K562 (cell line): Measurements from ENCODE around the gene PTPN14. TPM values are rescaled to one million over a fixed set of nuclear protein-coding genes. Genes with fewer than 3 reads are reported as not detected.

Experiments
- ATAC-seq: fragments of 200-7000 bp; cut with Tn5 transposase; 3 replicates; pipeline ENCODE4 v1.9.1; 2020; ENCODE audit warnings: moderate library complexity
- BruUV-seq: library from RNA; stranded (reverse); fragments of 400-500 nt; replicated peaks from 2 replicates; lab custom pipeline; 2021; lab: Mats Ljungman, UMichigan
- CTCF ChIA-PET: fragments of 300-600 bp; formaldehyde crosslinking; extraction: SDS; loops from one replicate; lab custom pipeline; 2021; ENCODE audit warnings: low intra/inter-chr PET ratio; lab: Yijun Ruan, JAX
- POLR2A ChIA-PET: fragments of 300-600, 350-650 bp; sonication (Branson Sonifier 250); formaldehyde crosslinking; extraction: SDS; loops from one replicate; lab custom pipeline; 2021; ENCODE audit warnings: antibody characterized with exemption, inconsistent platforms; lab: Yijun Ruan, JAX
- DNase-seq, 4 experiments: peaks; one replicate each; pipeline versions ENCODE4 v3.0.0 to v3.0.0-alpha.2; 2011 to 2018; ENCODE audit warnings: low spot score in 3 of 4, mixed read lengths in 3 of 4; ENCODE audit errors: extremely low read depth in 1 of 4
- FAIRE-seq: peaks from 2 replicates; lab custom pipeline; 2011; peaks lifted over from hg19 to GRCh38; lab: Jason Lieb, UNC
- H2AFZ ChIP-seq: 2 replicates; pipeline ENCODE4 v1.6.0; 2011; ENCODE audit warnings: low read depth, low read length, control low read depth, inconsistent platforms
- H3K27ac ChIP-seq: fragments of 200-600 bp; 3 replicates; pipeline ENCODE4 v1.8.0; 2011; ENCODE audit warnings: low read depth, mild to moderate bottlenecking, control low read depth, inconsistent platforms, low read length, moderate library complexity, mixed read lengths; ENCODE audit errors: extremely low read depth
- H3K27me3 ChIP-seq, 2 experiments: fragments of 300-600 bp in 1 of 2; 2 replicates in 1 of 2; 3 replicates in 1 of 2; pipeline versions ENCODE4 v1.6.0 to v1.8.0; 2011; ENCODE audit warnings: inconsistent platforms in 2 of 2, low read length in 2 of 2, mild to moderate bottlenecking in 1 of 2, mixed read lengths in 1 of 2, moderate library complexity in 1 of 2; ENCODE audit not compliant: control insufficient read depth in 2 of 2, insufficient read depth in 2 of 2
- H3K36me3 ChIP-seq: fragments of 300-600 bp; 3 replicates; pipeline ENCODE4 v1.8.0; 2011; ENCODE audit warnings: mild to moderate bottlenecking, low read length, inconsistent platforms; ENCODE audit not compliant: control insufficient read depth, insufficient read depth
- H3K4me1 ChIP-seq, 2 experiments: fragments of 200-600 bp in 1 of 2; replicated peaks in 1 of 2; 2 replicates in 1 of 2; 3 replicates in 1 of 2; pipeline versions ENCODE4 v1.5.1 to v1.8.0; 2011; ENCODE audit warnings: inconsistent platforms in 2 of 2, low read length in 2 of 2, mild to moderate bottlenecking in 1 of 2, mixed read lengths in 1 of 2, moderate library complexity in 1 of 2; ENCODE audit not compliant: control insufficient read depth in 2 of 2, insufficient read depth in 2 of 2
- H3K4me2 ChIP-seq: 2 replicates; pipeline ENCODE4 v1.6.1; 2011; ENCODE audit warnings: low read length, control low read depth, inconsistent platforms, mixed read lengths; ENCODE audit not compliant: insufficient read depth
- H3K4me3 ChIP-seq: fragments of 200-600 bp; sonication (generic), shearing (Covaris generic); 2 replicates; pipeline ENCODE4 v1.5.1; 2016; ENCODE audit warnings: control low read depth, inconsistent platforms
- H3K79me2 ChIP-seq: fragments of 200-600 bp; 3 replicates; pipeline ENCODE4 v1.8.0; 2011; ENCODE audit warnings: low read length, inconsistent platforms; ENCODE audit not compliant: control insufficient read depth, insufficient read depth
- H3K9ac ChIP-seq, 2 experiments: 2 replicates each; pipeline versions ENCODE4 v1.6.0 to v1.6.1; 2011; ENCODE audit warnings: low read depth in 2 of 2, low read length in 2 of 2, control low read depth in 1 of 2, inconsistent platforms in 1 of 2, mild to moderate bottlenecking in 1 of 2, mixed read lengths in 1 of 2; ENCODE audit not compliant: insufficient read depth in 1 of 2
- H3K9me1 ChIP-seq: one replicate; pipeline ENCODE4 v1.6.0; 2011; ENCODE audit warnings: inconsistent platforms, mild to moderate bottlenecking, low read length, moderate library complexity; ENCODE audit not compliant: control insufficient read depth, insufficient read depth
- H3K9me3 ChIP-seq: replicated peaks from 2 replicates; pipeline ENCODE4 v1.5.1; 2011; ENCODE audit warnings: low read depth, low read length, inconsistent platforms; ENCODE audit not compliant: control insufficient read depth, insufficient read depth
- H4K20me1 ChIP-seq: replicated peaks from 2 replicates; pipeline ENCODE4 v1.6.1; 2011; ENCODE audit warnings: low read length, inconsistent platforms, mixed read lengths; ENCODE audit not compliant: control insufficient read depth, insufficient read depth
- ATF4 ChIP-seq: fragments of 450-650 bp; formaldehyde crosslinking; IDR thresholded peaks from 2 replicates; pipeline ENCODE4 v1.4.0; 2022; ENCODE audit warnings: mild to moderate bottlenecking, moderate library complexity
- CXXC5 ChIP-seq: fragments of 250-450 bp; sonication (Bioruptor Pico); IDR thresholded peaks from 2 replicates; pipeline ENCODE4 v1.8.0; 2022; ENCODE audit warnings: inconsistent platforms, mild to moderate bottlenecking, moderate library complexity
- EP300 ChIP-seq: IDR thresholded peaks from 2 replicates; pipeline ENCODE4 v1.6.1; 2012; ENCODE audit warnings: low read length, improper control_type of control experiment
- HOXB6 ChIP-seq: fragments of 250-450 bp; sonication (Bioruptor Pico); IDR thresholded peaks from 2 replicates; pipeline ENCODE4 v1.5.1; 2022; ENCODE audit warnings: mild to moderate bottlenecking, borderline replicate concordance
- MAFG ChIP-seq: fragments of 450-650 bp; conservative IDR thresholded peaks from 2 replicates; pipeline ENCODE4 v1.6.1; 2016; ENCODE audit warnings: missing genetic modification characterization, missing compliant biosample characterization
- MEF2A ChIP-seq: IDR thresholded peaks from 2 replicates; pipeline ENCODE4 v1.6.1; 2011; ENCODE audit warnings: low read depth, mild to moderate bottlenecking, low read length, moderate library complexity; ENCODE audit not compliant: control insufficient read depth
- RBM22 ChIP-seq: fragments of 200-400 bp; formaldehyde crosslinking; IDR thresholded peaks from 2 replicates; pipeline ENCODE4 v1.6.1; 2018; ENCODE audit warnings: low read length, low read depth; ENCODE audit not compliant: poor library complexity, severe bottlenecking
- SMAD2 ChIP-seq: fragments of 150-350 bp; IDR thresholded peaks from 2 replicates; pipeline ENCODE4 v1.6.1; 2014; ENCODE audit warnings: low read depth, mild to moderate bottlenecking, low read length
- ZBTB8A ChIP-seq: fragments of 450-650 bp; IDR thresholded peaks from 2 replicates; pipeline ENCODE4 v1.6.1; 2018; ENCODE audit warnings: mild to moderate bottlenecking, moderate library complexity; ENCODE audit not compliant: partially characterized antibody
- ZNF143 ChIP-seq: sonication (generic); formaldehyde crosslinking; IDR thresholded peaks from 2 replicates; pipeline ENCODE4 v1.9.0; 2022; ENCODE audit warnings: mild to moderate bottlenecking, missing genetic modification reagents
- ZNF586 ChIP-seq: fragments of 450-650 bp; formaldehyde crosslinking; conservative IDR thresholded peaks from 2 replicates; pipeline ENCODE4 v1.4.0; 2020; ENCODE audit warnings: mild to moderate bottlenecking, moderate library complexity
- WGBS: fragments of 100-300 bp; shearing (Covaris generic); methylation state at CpG from one replicate; pipeline ENCODE4 v1.1.6; 2016; ENCODE audit warnings: low coverage, mixed read lengths; ENCODE audit not compliant: insufficient coverage; ENCODE audit errors: missing lambda C conversion rate; 5-methylcytosine and 5-hydroxymethylcytosine counted together
- in situ Hi-C: fragments of 300-500 bp; cut with MboI; formaldehyde crosslinking; loops from 4 replicates; pipeline ENCODE4 v1.15.0; 2018; ENCODE audit warnings: inconsistent platforms, mixed read lengths
- intact Hi-C: fragments of 100-400 bp; cut with micrococcal nuclease; formaldehyde crosslinking; loops from 2 replicates; pipeline ENCODE4 v1.14.2; 2022
- polyA plus RNA-seq, 8 experiments: library from polyadenylated mRNA; depleted of rRNA in 4 of 8; stranded (reverse) in 5 of 8; unstranded in 3 of 8; fragments of >200 nt; fragmentation: Nextera tagmentation in 2 of 8; fragmentation: Illumina TruSeq in 1 of 8; extraction: Ambion mirVana in 2 of 8; extraction: Trizol in 1 of 8; gene quantifications; 2 replicates each; pipeline versions ENCODE4 v1.2.1 to v1.2.3, GENCODE V29; 2011 to 2014; ENCODE audit warnings: inconsistent platforms in 1 of 8, missing spikeins in 1 of 8
- total RNA-seq, 7 experiments: library from RNA; depleted of rRNA in 6 of 7; stranded (reverse); fragments of >200 nt in 6 of 7; fragmentation: Illumina TruSeq in 2 of 7; extraction: Trizol in 2 of 7; gene quantifications; 2 replicates each; pipeline versions ENCODE4 v1.2.1 to v1.2.3, GENCODE V29; 2011 to 2021; ENCODE audit warnings: low replicate concordance in 1 of 7
- TF ChIP-seq, protein P1 (sequence below): sonication (generic); formaldehyde crosslinking; IDR thresholded peaks from 2 replicates; pipeline ENCODE4 v1.8.0; 2022; ENCODE audit warnings: mild to moderate bottlenecking, missing genetic modification reagents, borderline replicate concordance
- TF ChIP-seq, protein P2 (sequence below): sonication (generic); formaldehyde crosslinking; IDR thresholded peaks from 2 replicates; pipeline ENCODE4 v1.8.0; 2022; ENCODE audit warnings: missing genetic modification reagents, mild to moderate bottlenecking, borderline replicate concordance
- TF ChIP-seq, protein P3 (sequence below): fragments of 450-650 bp; IDR thresholded peaks from 2 replicates; pipeline ENCODE4 v1.6.1; 2017; ENCODE audit warnings: antibody characterized with exemption, mild to moderate bottlenecking

PTPN14 gene
- total and polyA plus RNA-seq, 9 of the 15 experiments (the other 6 are each of a cell fraction or from before 2014, with no cell fraction given) = 0.01 to 0.29 (median 0.04) TPM; not detected in 6

- TF ChIP-seq, protein P1, sequence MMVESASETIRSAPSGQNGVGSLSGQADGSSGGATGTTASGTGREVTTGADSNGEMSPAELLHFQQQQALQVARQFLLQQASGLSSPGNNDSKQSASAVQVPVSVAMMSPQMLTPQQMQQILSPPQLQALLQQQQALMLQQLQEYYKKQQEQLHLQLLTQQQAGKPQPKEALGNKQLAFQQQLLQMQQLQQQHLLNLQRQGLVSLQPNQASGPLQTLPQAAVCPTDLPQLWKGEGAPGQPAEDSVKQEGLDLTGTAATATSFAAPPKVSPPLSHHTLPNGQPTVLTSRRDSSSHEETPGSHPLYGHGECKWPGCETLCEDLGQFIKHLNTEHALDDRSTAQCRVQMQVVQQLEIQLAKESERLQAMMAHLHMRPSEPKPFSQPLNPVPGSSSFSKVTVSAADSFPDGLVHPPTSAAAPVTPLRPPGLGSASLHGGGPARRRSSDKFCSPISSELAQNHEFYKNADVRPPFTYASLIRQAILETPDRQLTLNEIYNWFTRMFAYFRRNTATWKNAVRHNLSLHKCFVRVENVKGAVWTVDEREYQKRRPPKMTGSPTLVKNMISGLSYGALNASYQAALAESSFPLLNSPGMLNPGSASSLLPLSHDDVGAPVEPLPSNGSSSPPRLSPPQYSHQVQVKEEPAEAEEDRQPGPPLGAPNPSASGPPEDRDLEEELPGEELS = no peak
- TF ChIP-seq ZBTB8A (no peak), EP300 (no peak), MEF2A (no peak), MAFG (no peak), SMAD2 (no peak)
- TF ChIP-seq, protein P2, sequence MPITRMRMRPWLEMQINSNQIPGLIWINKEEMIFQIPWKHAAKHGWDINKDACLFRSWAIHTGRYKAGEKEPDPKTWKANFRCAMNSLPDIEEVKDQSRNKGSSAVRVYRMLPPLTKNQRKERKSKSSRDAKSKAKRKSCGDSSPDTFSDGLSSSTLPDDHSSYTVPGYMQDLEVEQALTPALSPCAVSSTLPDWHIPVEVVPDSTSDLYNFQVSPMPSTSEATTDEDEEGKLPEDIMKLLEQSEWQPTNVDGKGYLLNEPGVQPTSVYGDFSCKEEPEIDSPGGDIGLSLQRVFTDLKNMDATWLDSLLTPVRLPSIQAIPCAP (CRISPR knock-in tag) = no peak
Measured at GRCh38 chr1:214568328-214568727, 16.9 kb upstream of the PTPN14 start (continued).

DNA sequence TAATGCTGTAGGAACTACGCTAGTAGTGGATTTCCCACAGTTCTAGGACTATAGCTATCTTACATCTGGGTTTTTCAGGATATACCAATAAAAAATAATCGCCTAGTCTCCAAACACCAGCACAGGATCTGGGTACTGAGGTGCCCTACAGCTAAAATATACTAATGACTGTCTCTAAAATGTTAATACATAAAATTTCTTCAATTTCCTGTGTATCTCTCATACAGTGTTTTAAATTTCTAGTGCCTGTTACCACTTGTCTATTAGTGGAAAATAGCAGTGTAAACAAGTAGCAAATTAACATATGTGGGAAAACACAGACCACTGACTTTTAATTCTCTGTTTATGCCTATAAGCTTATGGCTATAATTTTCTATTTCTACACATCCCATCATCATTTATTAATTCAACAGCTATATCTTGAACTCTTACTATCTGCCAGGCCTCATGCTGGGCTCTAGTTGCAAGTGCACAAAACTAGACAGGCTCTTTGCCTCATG is 16.1 kb upstream of the PTPN14 start:
- intact Hi-C loops (no loop called here), in situ Hi-C loops (no loop called here)
- H3K4me3 ChIP-seq = no peak overlapping the region
- no peak overlapping the region for H3K9ac ChIP-seq
- no peaks in the 10 kb centered on the region for H3K9me3 ChIP-seq
- H4K20me1 ChIP-seq = no peaks in the 10 kb centered on the region
- H3K4me1 ChIP-seq = no peaks in the 10 kb centered on the region
- ChIA-PET CTCF (no interaction called here), POLR2A (interaction anchor here (1.2 kb wide), 1 partner anchor 11 kb away, joined by 4 read pairs; no protein-coding TSS in a partner anchor)
- ATAC-seq = no peak
- no TSS peak for BruUV-seq
- no peak overlapping the region for H3K27ac ChIP-seq
- FAIRE-seq = no peak
- peaks cover 0 to 2% of the 10 kb centered on the region in 2 experiments; a peak in 1 of 5 replicates for H3K27me3 ChIP-seq
- no peaks in the 10 kb centered on the region for H3K36me3 ChIP-seq
- no peak overlapping the region for H3K4me2 ChIP-seq
- no peak for DNase-seq
- no peak overlapping the region for H2AFZ ChIP-seq
- WGBS = 0% methylated on average over 2 of the region's 2 CpGs
- H3K79me2 ChIP-seq = no peaks in the 10 kb centered on the region
- H3K9me1 ChIP-seq = no peaks in the 10 kb centered on the region
- no peak for TF ChIP-seq HOXB6 (CRISPR knock-in tag)
- no peak for TF ChIP-seq ATF4 (CRISPR knock-in tag)
- no peak for TF ChIP-seq RBM22
- TF ChIP-seq, protein P3, sequence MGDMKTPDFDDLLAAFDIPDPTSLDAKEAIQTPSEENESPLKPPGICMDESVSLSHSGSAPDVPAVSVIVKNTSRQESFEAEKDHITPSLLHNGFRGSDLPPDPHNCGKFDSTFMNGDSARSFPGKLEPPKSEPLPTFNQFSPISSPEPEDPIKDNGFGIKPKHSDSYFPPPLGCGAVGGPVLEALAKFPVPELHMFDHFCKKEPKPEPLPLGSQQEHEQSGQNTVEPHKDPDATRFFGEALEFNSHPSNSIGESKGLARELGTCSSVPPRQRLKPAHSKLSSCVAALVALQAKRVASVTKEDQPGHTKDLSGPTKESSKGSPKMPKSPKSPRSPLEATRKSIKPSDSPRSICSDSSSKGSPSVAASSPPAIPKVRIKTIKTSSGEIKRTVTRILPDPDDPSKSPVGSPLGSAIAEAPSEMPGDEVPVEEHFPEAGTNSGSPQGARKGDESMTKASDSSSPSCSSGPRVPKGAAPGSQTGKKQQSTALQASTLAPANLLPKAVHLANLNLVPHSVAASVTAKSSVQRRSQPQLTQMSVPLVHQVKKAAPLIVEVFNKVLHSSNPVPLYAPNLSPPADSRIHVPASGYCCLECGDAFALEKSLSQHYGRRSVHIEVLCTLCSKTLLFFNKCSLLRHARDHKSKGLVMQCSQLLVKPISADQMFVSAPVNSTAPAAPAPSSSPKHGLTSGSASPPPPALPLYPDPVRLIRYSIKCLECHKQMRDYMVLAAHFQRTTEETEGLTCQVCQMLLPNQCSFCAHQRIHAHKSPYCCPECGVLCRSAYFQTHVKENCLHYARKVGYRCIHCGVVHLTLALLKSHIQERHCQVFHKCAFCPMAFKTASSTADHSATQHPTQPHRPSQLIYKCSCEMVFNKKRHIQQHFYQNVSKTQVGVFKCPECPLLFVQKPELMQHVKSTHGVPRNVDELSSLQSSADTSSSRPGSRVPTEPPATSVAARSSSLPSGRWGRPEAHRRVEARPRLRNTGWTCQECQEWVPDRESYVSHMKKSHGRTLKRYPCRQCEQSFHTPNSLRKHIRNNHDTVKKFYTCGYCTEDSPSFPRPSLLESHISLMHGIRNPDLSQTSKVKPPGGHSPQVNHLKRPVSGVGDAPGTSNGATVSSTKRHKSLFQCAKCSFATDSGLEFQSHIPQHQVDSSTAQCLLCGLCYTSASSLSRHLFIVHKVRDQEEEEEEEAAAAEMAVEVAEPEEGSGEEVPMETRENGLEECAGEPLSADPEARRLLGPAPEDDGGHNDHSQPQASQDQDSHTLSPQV = no peak
- no peak for TF ChIP-seq ZNF143 (CRISPR knock-in tag)
- no peak for TF ChIP-seq CXXC5 (CRISPR knock-in tag)
- no peak for TF ChIP-seq ZNF586 (CRISPR knock-in tag)
